Naive thymus-derived CD4-positive, alpha-beta T cell (primary cell): ENCODE data around the gene RAB3C. TPM values are rescaled to one million over a fixed set of nuclear protein-coding genes. Genes with fewer than 3 reads are reported as not detected.

Experiments used
- ATAC-seq: fragments of 150-1000 bp; cut with Tn5 transposase; 2 replicates; pipeline ENCODE4 v1.10.0; 2021; ENCODE audit warnings: mild to moderate bottlenecking, moderate library complexity
- CTCF ChIA-PET: fragments of 350-600 bp; sonication (Branson Sonifier 250); formaldehyde crosslinking; loops from one replicate; lab custom pipeline; 2021; ENCODE audit warnings: antibody characterized with exemption; lab: Charles Lee
- POLR2A ChIA-PET: fragments of 350-600 bp; sonication (Branson Sonifier 250); formaldehyde crosslinking; loops from one replicate; lab custom pipeline; 2021; ENCODE audit warnings: antibody characterized with exemption, inconsistent platforms; lab: Charles Lee
- DNase-seq, 9 donors: peaks; one replicate each; pipeline versions ENCODE4 v3.0.0 to v3.0.0-alpha.2; 2020 to 2022; ENCODE audit warnings: mixed read lengths in 1 of 9
- H3K27ac ChIP-seq: one replicate; pipeline ENCODE4 v1.7.0; 2013; ENCODE audit warnings: mild to moderate bottlenecking, low read depth, low read length, moderate library complexity
- H3K27me3 ChIP-seq, 2 donors: one replicate each; pipeline ENCODE4 v1.7.0; 2013; ENCODE audit warnings: low read length in 2 of 2, mild to moderate bottlenecking in 2 of 2, moderate library complexity in 2 of 2; ENCODE audit not compliant: control insufficient read depth in 2 of 2, insufficient read depth in 2 of 2
- H3K36me3 ChIP-seq, 3 experiments: 1 replicate in 2 of 3; 2 replicates in 1 of 3; pipeline ENCODE4 v1.7.0; 2013; ENCODE audit warnings: low read length in 3 of 3, mild to moderate bottlenecking in 3 of 3, moderate library complexity in 1 of 3; ENCODE audit not compliant: insufficient read depth in 3 of 3, control insufficient read depth in 2 of 3
- H3K4me1 ChIP-seq, 2 donors: one replicate each; pipeline ENCODE4 v1.7.0; 2013; ENCODE audit warnings: low read length in 2 of 2, mild to moderate bottlenecking in 2 of 2, moderate library complexity in 1 of 2; ENCODE audit not compliant: control insufficient read depth in 2 of 2, insufficient read depth in 2 of 2
- H3K4me3 ChIP-seq: 2 replicates; pipeline ENCODE4 v1.7.0; 2013; ENCODE audit warnings: mild to moderate bottlenecking, low read length
- H3K9me3 ChIP-seq, 3 experiments: 1 replicate in 2 of 3; 2 replicates in 1 of 3; pipeline ENCODE4 v1.7.0; 2013; ENCODE audit warnings: low read length in 3 of 3; ENCODE audit not compliant: control insufficient read depth in 2 of 3
- H3K27ac Mint-ChIP-seq, 9 donors: one replicate each; pipeline ENCODE4 v1.8.0; 2020 to 2022; ENCODE audit warnings: mixed read lengths in 9 of 9, mild to moderate bottlenecking in 8 of 9, moderate library complexity in 5 of 9, inconsistent platforms in 2 of 9
- H3K27me3 Mint-ChIP-seq, 5 donors: one replicate each; pipeline ENCODE4 v1.8.0; 2021 to 2022; ENCODE audit warnings: mixed read lengths in 5 of 5, mild to moderate bottlenecking in 1 of 5
- H3K36me3 Mint-ChIP-seq, 5 donors: one replicate each; pipeline ENCODE4 v1.8.0; 2020 to 2022; ENCODE audit warnings: mixed read lengths in 5 of 5, mild to moderate bottlenecking in 3 of 5, inconsistent platforms in 1 of 5
- H3K4me1 Mint-ChIP-seq, 7 donors: one replicate each; pipeline ENCODE4 v1.8.0; 2020 to 2022; ENCODE audit warnings: mixed read lengths in 7 of 7, mild to moderate bottlenecking in 3 of 7, inconsistent platforms in 1 of 7
- H3K4me3 Mint-ChIP-seq, 10 donors: one replicate each; pipeline ENCODE4 v1.8.0; 2020 to 2022; ENCODE audit warnings: mild to moderate bottlenecking in 10 of 10, mixed read lengths in 10 of 10, moderate library complexity in 6 of 10, inconsistent platforms in 2 of 10
- H3K9me3 Mint-ChIP-seq, 11 donors: one replicate each; pipeline ENCODE4 v1.8.0; 2020 to 2022; ENCODE audit warnings: mixed read lengths in 11 of 11, mild to moderate bottlenecking in 4 of 11, inconsistent platforms in 1 of 11, moderate library complexity in 1 of 11
- intact Hi-C, 2 donors: fragments of 100-400 bp; cut with micrococcal nuclease; formaldehyde crosslinking; loops; one replicate each; pipeline ENCODE4 v1.15.1; 2023
- polyA plus RNA-seq, 2 donors: library from polyadenylated mRNA; unstranded; fragments of 300-500 nt; fragmentation: Illumina TruSeq; gene quantifications; one replicate each; pipeline ENCODE4 v1.2.3, GENCODE V29; 2021
- total RNA-seq, 6 experiments: library from RNA in 5 of 6; stranded (reverse) in 5 of 6; gene quantifications; 1 replicate in 5 of 6; 2 replicates in 1 of 6; pipeline ENCODE4 v1.2.3 and lab custom pipeline; 2021 to 2026

RAB3C gene
- total and polyA plus RNA-seq, 7 experiments from 2014 or later: not detected

GRCh38 chr5:58755397-58755796 lies 172.5 kb downstream of the RAB3C start:
- CTCF ChIA-PET: no interaction called here
- no peak overlapping the region for H3K27ac Mint-ChIP-seq
- peaks cover 4 to 23% (median 12%) of the 10 kb centered on the region in 5 donors for H3K27me3 Mint-ChIP-seq
- Histone ChIP-seq H3K36me3 (no peaks in the 10 kb centered on the region), H3K4me3 (no peak overlapping the region), H3K27me3 (no peaks in the 10 kb centered on the region), H3K27ac (no peak overlapping the region), H3K4me1 (peaks cover 2 to 10% of the 10 kb centered on the region in 2 donors), H3K9me3 (no peaks in the 10 kb centered on the region)
- no peak for DNase-seq
- intact Hi-C loops: no loop called here
- POLR2A ChIA-PET: no interaction called here
- H3K4me1 Mint-ChIP-seq: peaks cover 12 to 22% (median 16%) of the 10 kb centered on the region in 7 donors
- H3K4me3 Mint-ChIP-seq: no peak overlapping the region
- no peak for ATAC-seq
- H3K36me3 Mint-ChIP-seq: no peaks in the 10 kb centered on the region
- H3K9me3 Mint-ChIP-seq: no peaks in the 10 kb centered on the region

GRCh38 chr5:58759745-58760144 lies 176.9 kb downstream of the RAB3C start:
- ATAC-seq (peak; percentile 62), DNase-seq (peak in 1 of 9 donors; percentile 16)
- intact Hi-C loops: no loop called here
- Histone ChIP-seq H3K27me3 (no peaks in the 10 kb centered on the region), H3K4me1 (peaks cover 5 to 13% of the 10 kb centered on the region in 2 donors), H3K4me3 (peak overlapping the region; percentile 24), H3K36me3 (no peaks in the 10 kb centered on the region), H3K9me3 (no peaks in the 10 kb centered on the region), H3K27ac (no peak overlapping the region)
- ChIA-PET CTCF (no interaction called here), POLR2A (no interaction called here)
- Mint-ChIP-seq H3K9me3 (no peaks in the 10 kb centered on the region), H3K36me3 (no peaks in the 10 kb centered on the region), H3K27me3 (peaks cover 0 to 13% (median 0%) of the 10 kb centered on the region in 5 donors), H3K4me1 (peaks cover 20 to 34% (median 27%) of the 10 kb centered on the region in 7 donors), H3K27ac (peak overlapping the region in 8 of 9 donors; percentile 21 to 81 (median 55)), H3K4me3 (peak overlapping the region; percentile 57 to 88 (median 82))

- Histone ChIP-seq H3K27ac (no peak overlapping the region), H3K4me3 (peak overlapping the region; percentile 24), H3K9me3 (no peaks in the 10 kb centered on the region), H3K27me3 (no peaks in the 10 kb centered on the region), H3K4me1 (peaks cover 5 to 13% of the 10 kb centered on the region in 2 donors), H3K36me3 (no peaks in the 10 kb centered on the region)
- peaks cover 20 to 34% (median 27%) of the 10 kb centered on the region in 7 donors for H3K4me1 Mint-ChIP-seq
- no peak for ATAC-seq
- no peak for DNase-seq
- H3K4me3 Mint-ChIP-seq: peak overlapping the region; percentile 57 to 88 (median 82)
- POLR2A ChIA-PET: no interaction called here
- H3K36me3 Mint-ChIP-seq: no peaks in the 10 kb centered on the region
- H3K9me3 Mint-ChIP-seq: no peaks in the 10 kb centered on the region
- CTCF ChIA-PET: no interaction called here
- intact Hi-C loops: no loop called here
- H3K27ac Mint-ChIP-seq: peak overlapping the region in 8 of 9 donors; percentile 21 to 81 (median 55)
- peaks cover 0 to 8% (median 0%) of the 10 kb centered on the region in 5 donors for H3K27me3 Mint-ChIP-seq
Observed at GRCh38 chr5:58760222-58760621, 177.3 kb downstream of the RAB3C start.

- DNase-seq: no peak
Observed at GRCh38 chr5:58761407-58761806, 178.5 kb downstream of the RAB3C start.

GRCh38 chr5:58763390-58763789 lies 180.5 kb downstream of the RAB3C start:
- no peak overlapping the region for H3K27ac Mint-ChIP-seq
- POLR2A ChIA-PET: no interaction called here
- CTCF ChIA-PET: no interaction called here

More at GRCh38 chr5:58761407-58761806, 178.5 kb downstream of the RAB3C start:
- H3K4me3 ChIP-seq: no peak overlapping the region
- POLR2A ChIA-PET: interaction anchor here (1.1 kb wide), 1 partner anchor 10 kb away, joined by 3 read pairs; no protein-coding TSS in a partner anchor
- no peak overlapping the region for H3K27ac ChIP-seq
- H3K9me3 ChIP-seq: no peaks in the 10 kb centered on the region
- Mint-ChIP-seq H3K27ac (no peak overlapping the region), H3K4me1 (peaks cover 20 to 34% (median 27%) of the 10 kb centered on the region in 7 donors), H3K9me3 (no peaks in the 10 kb centered on the region), H3K27me3 (peaks cover 0 to 13% (median 0%) of the 10 kb centered on the region in 5 donors), H3K36me3 (no peaks in the 10 kb centered on the region), H3K4me3 (no peak overlapping the region)
- H3K36me3 ChIP-seq: no peaks in the 10 kb centered on the region
- intact Hi-C loops: no loop called here
- H3K4me1 ChIP-seq: peaks cover 5 to 13% of the 10 kb centered on the region in 2 donors
- no peak for ATAC-seq
- no peaks in the 10 kb centered on the region for H3K27me3 ChIP-seq
- CTCF ChIA-PET: no interaction called here

GRCh38 chr5:58764199-58764598 lies 181.3 kb downstream of the RAB3C start:
- intact Hi-C loops: no loop called here
- H3K4me3 Mint-ChIP-seq: no peak overlapping the region
- H3K4me1 ChIP-seq: peaks cover 5 to 10% of the 10 kb centered on the region in 2 donors
- H3K4me3 ChIP-seq: no peak overlapping the region
- H3K9me3 ChIP-seq: no peaks in the 10 kb centered on the region
- ChIA-PET POLR2A (no interaction called here), CTCF (no interaction called here)
- no peak for ATAC-seq
- H3K36me3 ChIP-seq: no peaks in the 10 kb centered on the region
- no peaks in the 10 kb centered on the region for H3K36me3 Mint-ChIP-seq
- H3K4me1 Mint-ChIP-seq: peaks cover 14 to 26% (median 20%) of the 10 kb centered on the region in 7 donors
- DNase-seq: no peak
- H3K27me3 ChIP-seq: no peaks in the 10 kb centered on the region
- no peak overlapping the region for H3K27ac Mint-ChIP-seq
- peaks cover 0 to 11% (median 0%) of the 10 kb centered on the region in 5 donors for H3K27me3 Mint-ChIP-seq
- H3K27ac ChIP-seq: no peak overlapping the region
- H3K9me3 Mint-ChIP-seq: no peaks in the 10 kb centered on the region

More at GRCh38 chr5:58763390-58763789, 180.5 kb downstream of the RAB3C start:
- Mint-ChIP-seq H3K27me3 (peaks cover 0 to 11% (median 0%) of the 10 kb centered on the region in 5 donors), H3K9me3 (no peaks in the 10 kb centered on the region), H3K4me1 (peaks cover 20 to 32% (median 27%) of the 10 kb centered on the region in 7 donors), H3K4me3 (no peak overlapping the region), H3K36me3 (no peaks in the 10 kb centered on the region)
- intact Hi-C loops: no loop called here
- H3K27me3 ChIP-seq: no peaks in the 10 kb centered on the region
- peaks cover 5 to 13% of the 10 kb centered on the region in 2 donors for H3K4me1 ChIP-seq
- ATAC-seq (no peak), DNase-seq (no peak)
- H3K27ac ChIP-seq: no peak overlapping the region
- H3K4me3 ChIP-seq: no peak overlapping the region
- no peaks in the 10 kb centered on the region for H3K36me3 ChIP-seq
- no peaks in the 10 kb centered on the region for H3K9me3 ChIP-seq

- Histone ChIP-seq H3K27ac (no peak overlapping the region), H3K4me3 (no peak overlapping the region), H3K27me3 (no peaks in the 10 kb centered on the region), H3K9me3 (no peaks in the 10 kb centered on the region), H3K36me3 (no peaks in the 10 kb centered on the region), H3K4me1 (peaks cover 5 to 7% of the 10 kb centered on the region in 2 donors)
- Mint-ChIP-seq H3K36me3 (no peaks in the 10 kb centered on the region), H3K27me3 (peaks cover 0 to 11% (median 0%) of the 10 kb centered on the region in 5 donors), H3K27ac (no peak overlapping the region), H3K4me1 (peaks cover 7 to 18% (median 12%) of the 10 kb centered on the region in 7 donors), H3K9me3 (no peaks in the 10 kb centered on the region), H3K4me3 (no peak overlapping the region)
- ChIA-PET CTCF (no interaction called here), POLR2A (no interaction called here)
- intact Hi-C loops: no loop called here
- no peak for ATAC-seq
- no peak for DNase-seq
Observed at GRCh38 chr5:58765058-58765457, 182.2 kb downstream of the RAB3C start.
